SJCRH30 (cell line): Measurements from ENCODE around the gene ZNF677. TPM values are rescaled to one million over a fixed set of nuclear protein-coding genes. Genes with fewer than 3 reads are reported as not detected.
"Not testable (repeated sequence)": the region's sequence is repeated elsewhere in the genome, so short reads cannot be mapped to it uniquely, and the experiment has no call there.

ENCODE experiments used
- DNase-seq, 2 experiments: peaks; one replicate each; pipeline ENCODE4 v3.0.0-alpha.2; 2015 to 2020
- H3K27ac ChIP-seq: fragments of 250-450 bp; sonication (Bioruptor Pico); 2 replicates; pipeline ENCODE4 v1.5.1; 2020; ENCODE audit warnings: mild to moderate bottlenecking, moderate library complexity
- H3K27me3 ChIP-seq: fragments of 250-450 bp; sonication (Bioruptor Pico); 2 replicates; pipeline ENCODE4 v1.5.1; 2020; ENCODE audit warnings: mild to moderate bottlenecking, moderate library complexity
- H3K36me3 ChIP-seq: fragments of 250-450 bp; sonication (Bioruptor Pico); 2 replicates; pipeline ENCODE4 v1.5.1; 2020; ENCODE audit warnings: mild to moderate bottlenecking, moderate library complexity
- H3K4me1 ChIP-seq: fragments of 250-450 bp; sonication (Bioruptor Pico); 2 replicates; pipeline ENCODE4 v1.5.1; 2020; ENCODE audit warnings: mild to moderate bottlenecking, moderate library complexity
- H3K4me3 ChIP-seq: fragments of 250-450 bp; sonication (Bioruptor Pico); 2 replicates; pipeline ENCODE4 v1.5.1; 2020; ENCODE audit warnings: mild to moderate bottlenecking, moderate library complexity
- H3K9me3 ChIP-seq: fragments of 250-450 bp; sonication (Bioruptor Pico); replicated peaks from 2 replicates; pipeline ENCODE4 v1.5.1; 2020; ENCODE audit warnings: mild to moderate bottlenecking, moderate library complexity
- total RNA-seq: library from RNA; depleted of rRNA; stranded (reverse); fragments of >200 nt; shearing (Covaris generic); gene quantifications from 2 replicates; pipeline ENCODE4 v1.2.3, GENCODE V29; 2014; rRNA removed

ZNF677 gene
- 12.1 and 13.1 TPM in 2 replicates for total RNA-seq

DNA sequence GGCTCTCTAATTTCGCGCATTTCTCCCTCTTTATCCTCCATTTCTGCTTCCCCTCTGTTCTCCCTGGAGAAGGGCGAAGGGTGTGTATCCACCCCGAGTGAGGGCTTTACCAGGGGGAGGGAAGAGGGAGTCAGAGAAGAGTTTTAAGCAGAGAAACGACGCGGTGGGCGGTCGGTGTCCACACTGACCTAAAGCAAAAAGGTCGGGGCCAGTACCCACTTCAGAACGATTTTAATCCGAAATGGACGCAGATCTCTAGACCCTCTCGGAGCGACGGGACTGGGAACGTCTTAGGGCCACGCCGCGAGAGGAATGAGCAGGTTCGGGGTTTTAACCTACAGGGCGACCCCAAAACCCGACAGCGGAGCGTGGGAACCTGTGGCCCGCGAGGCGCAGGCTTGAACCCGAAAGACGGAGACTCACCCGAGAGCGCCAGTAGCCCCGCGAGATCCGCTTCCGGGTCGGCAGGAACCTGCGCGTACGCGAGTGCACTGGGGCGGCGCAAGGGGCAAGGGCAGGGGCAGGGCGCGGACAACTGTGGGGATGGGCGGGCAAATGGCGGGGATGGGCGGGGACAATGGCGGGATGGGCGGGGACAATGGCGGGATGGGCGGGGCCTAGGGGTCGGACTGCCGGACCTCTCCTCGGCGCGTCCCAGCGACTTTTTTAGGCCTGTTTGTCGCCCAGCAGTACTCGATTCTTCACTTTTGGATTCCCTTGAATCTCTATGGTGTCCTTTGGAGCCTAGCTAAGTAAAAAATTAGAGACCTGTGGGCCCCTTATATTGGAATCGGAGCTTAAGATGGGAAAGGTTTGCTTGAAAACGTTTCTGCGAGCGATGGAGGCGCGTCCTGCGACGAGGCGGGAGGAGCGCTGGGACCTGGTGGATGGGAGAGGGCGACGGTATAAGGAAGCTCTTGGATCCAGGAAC is at the start of gene ZNF677:
ZNF677 (minus strand) TSS at position 463 of the 931 bp plus-strand sequence. CDS start 3,323 bp downstream, outside the sequence.
- peak within 1 kb of the TSS; percentile 1; the same call in 1 of the 2 replicates for H3K27ac ChIP-seq
- no peaks in the 10 kb centered on the region for H3K27me3 ChIP-seq
- no peaks in the 10 kb centered on the region for H3K36me3 ChIP-seq
- no peaks in the 10 kb centered on the region; the same call in 1 of the 2 replicates for H3K9me3 ChIP-seq
- DNase-seq = peak; percentile 68 to 78
- H3K4me1 ChIP-seq = no peaks in the 10 kb centered on the region
- H3K4me3 ChIP-seq = peak within 1 kb of the TSS; percentile 63

DNA sequence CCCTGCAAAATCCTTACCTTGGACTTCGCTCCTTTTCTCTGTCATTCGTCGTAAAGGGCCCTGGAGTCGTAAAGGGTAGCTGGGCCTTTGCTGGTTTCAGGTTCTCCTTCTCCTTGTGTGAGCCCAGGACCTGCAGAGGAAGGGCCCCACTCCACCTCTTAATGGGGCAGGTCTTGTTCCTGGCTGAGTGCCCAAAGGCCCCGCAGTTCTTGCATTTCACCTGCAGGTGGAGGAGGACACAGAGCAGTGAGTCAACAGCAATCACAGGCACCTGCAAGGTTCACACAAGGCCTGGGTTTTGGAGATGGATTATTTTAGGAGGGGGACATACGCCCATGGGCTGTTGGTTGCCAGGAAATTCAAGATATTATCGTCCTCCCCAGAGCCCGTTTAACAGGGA is 46.7 kb upstream of the ZNF677 start:
- not testable (repeated sequence) for H3K4me1 ChIP-seq, H3K4me3 ChIP-seq, H3K9me3 ChIP-seq, H3K27ac ChIP-seq, DNase-seq, H3K27me3 ChIP-seq, H3K36me3 ChIP-seq

DNA sequence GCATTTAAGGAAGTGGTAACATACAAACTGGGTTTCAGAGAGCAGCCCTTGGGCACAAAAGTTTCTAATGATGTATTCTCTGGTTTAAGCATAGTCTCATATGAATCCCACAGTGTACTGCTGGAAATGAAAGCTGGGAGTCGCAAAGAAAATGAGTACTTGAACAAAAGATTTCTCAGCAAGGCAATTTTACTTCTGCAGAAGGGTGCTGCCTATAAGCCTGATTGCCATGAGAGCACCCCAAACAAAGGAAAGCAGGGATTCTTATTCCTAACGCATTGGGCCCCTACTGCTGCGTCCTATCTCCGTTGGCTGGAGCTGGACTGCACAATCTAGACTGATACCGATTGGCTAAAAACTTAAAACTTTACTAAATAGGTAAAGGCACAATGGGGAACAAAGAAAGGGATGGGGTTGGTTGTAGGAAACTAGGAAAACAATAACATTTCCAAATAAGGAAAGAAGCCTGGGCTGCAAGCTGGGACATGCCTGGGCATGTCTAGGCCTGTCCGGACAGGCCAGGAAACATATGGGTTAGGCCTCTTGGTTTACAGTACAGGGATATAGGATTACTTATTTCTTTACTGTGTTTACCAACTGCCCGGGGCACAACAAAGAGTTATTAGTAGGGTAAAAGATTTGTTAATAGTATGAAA is 40.2 kb upstream of the ZNF677 start:
- Histone ChIP-seq H3K4me3 (no peak overlapping the region), H3K27me3 (no peaks in the 10 kb centered on the region), H3K4me1 (no peaks in the 10 kb centered on the region), H3K27ac (no peak overlapping the region), H3K36me3 (no peaks in the 10 kb centered on the region), H3K9me3 (no peaks in the 10 kb centered on the region)
- DNase-seq = no peak

DNA sequence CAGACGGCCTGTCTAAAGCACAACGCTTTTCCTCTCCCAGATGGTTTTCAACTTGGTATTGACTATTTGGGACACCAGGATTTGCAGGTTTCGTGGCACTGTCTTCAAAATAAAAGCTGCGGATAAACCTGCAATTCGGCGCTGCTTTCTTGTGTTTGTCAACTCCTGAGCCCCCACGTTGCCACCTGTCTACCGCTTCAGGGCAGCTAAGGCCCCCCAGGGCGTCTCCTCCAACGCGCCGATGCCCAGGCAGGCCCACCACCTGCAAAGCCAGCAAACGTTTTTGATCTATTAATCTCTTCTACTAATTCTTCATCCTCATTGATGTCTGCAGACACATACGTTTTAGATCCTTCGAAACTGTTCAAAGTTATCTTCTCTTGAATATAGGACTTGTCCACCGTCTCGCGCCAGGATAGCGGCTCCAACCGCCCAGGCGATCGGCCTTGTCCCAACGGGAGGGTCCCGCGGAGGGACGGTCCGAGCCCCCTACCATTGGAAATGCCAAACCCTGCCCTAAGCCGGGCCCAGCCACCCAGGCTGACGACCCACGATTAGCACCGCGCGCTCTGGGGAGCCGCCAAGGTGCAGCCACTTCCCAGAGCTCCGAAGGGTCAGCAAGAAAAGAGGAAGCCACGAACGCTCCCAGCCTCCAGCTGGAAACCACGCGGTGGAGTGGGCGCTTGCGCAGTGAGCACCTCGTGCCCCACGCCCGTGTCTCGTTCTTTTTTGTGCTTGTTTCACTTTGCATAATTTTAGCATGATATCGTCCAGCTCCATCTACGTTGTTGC is 36.3 kb upstream of the ZNF677 start:
- DNase-seq = no peak
- no peak overlapping the region for H3K4me3 ChIP-seq
- H3K36me3 ChIP-seq = no peaks in the 10 kb centered on the region

DNA sequence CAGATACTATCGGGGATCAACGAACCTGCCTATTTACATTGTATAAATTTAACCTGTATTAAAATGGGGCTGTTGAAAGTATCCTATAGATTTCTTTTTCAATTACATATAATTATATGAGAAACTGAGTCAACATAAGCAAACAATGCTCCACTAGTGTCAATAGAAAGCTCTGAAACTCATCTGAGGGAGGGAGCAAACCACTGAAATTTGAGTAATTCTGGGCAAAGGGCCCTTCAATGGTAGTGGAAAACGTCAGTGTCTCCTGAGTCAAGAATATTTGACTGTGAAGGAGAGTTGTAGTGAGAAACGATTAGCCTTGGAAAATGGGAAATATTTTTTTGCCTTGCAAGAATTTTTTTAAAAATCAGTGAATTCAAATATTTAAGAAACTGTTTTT is 30.4 kb upstream of the ZNF677 start:
- Histone ChIP-seq H3K27ac (no peak overlapping the region), H3K4me3 (no peak overlapping the region), H3K27me3 (no peaks in the 10 kb centered on the region), H3K4me1 (no peaks in the 10 kb centered on the region), H3K9me3 (no peaks in the 10 kb centered on the region), H3K36me3 (no peaks in the 10 kb centered on the region)
- DNase-seq = no peak

More for the DNA sequence above, 36.3 kb upstream of the ZNF677 start:
- Histone ChIP-seq H3K27ac (no peak overlapping the region), H3K27me3 (no peaks in the 10 kb centered on the region), H3K9me3 (no peaks in the 10 kb centered on the region), H3K4me1 (no peaks in the 10 kb centered on the region)

DNA sequence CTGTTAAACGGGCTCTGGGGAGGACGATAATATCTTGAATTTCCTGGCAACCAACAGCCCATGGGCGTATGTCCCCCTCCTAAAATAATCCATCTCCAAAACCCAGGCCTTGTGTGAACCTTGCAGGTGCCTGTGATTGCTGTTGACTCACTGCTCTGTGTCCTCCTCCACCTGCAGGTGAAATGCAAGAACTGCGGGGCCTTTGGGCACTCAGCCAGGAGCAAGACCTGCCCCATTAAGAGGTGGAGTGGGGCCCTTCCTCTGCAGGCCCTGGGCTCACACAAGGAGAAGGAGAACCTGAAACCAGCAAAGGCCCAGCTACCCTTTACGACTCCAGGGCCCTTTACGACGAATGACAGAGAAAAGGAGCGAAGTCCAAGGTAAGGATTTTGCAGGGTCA is 27.3 kb upstream of the ZNF677 start:
- not testable (repeated sequence) for H3K36me3 ChIP-seq, H3K27ac ChIP-seq, H3K4me1 ChIP-seq, H3K4me3 ChIP-seq, DNase-seq, H3K27me3 ChIP-seq, H3K9me3 ChIP-seq

DNA sequence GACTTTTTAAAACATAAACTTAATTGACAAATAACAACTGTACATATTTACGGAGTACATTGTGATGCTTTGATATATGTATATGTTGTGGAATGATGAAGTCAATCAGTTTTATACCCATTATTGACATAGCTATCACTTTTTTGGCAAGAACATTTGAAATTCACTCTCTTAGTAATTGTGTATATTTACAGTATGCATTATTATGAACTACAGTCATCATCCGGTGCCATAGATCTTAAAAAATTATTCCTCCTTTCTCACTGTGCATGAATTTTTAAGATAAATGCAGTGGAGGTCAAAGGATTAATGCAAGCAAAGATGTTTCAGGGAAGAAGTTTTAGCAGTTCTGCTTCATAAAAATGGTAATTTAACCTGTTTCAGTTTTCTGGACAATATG is 20.8 kb upstream of the ZNF677 start:
- no peaks in the 10 kb centered on the region for H3K27me3 ChIP-seq
- no peak overlapping the region for H3K27ac ChIP-seq
- no peaks in the 10 kb centered on the region for H3K4me1 ChIP-seq
- no peaks in the 10 kb centered on the region for H3K36me3 ChIP-seq
- no peaks in the 10 kb centered on the region for H3K9me3 ChIP-seq
- DNase-seq = no peak
- no peak overlapping the region for H3K4me3 ChIP-seq

DNA sequence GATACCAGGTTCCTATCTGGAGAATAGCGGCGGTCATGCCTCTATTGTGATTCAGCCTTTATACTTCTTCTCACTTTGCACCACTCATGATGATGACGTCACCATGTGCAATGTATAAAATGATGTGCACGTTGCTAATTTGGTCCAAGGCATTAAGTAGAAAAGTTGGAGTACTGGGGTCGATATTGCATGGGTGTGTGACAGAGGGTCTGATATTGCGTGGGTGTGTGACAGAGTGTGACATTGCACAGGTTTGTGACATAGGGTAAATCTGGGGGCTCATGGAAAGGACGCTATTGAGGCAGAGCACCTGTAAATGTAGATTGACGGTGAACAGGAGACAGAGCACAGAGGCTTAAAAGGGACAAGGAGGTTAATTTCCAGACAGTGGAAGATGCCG is 17.4 kb upstream of the ZNF677 start:
- no peaks in the 10 kb centered on the region for H3K36me3 ChIP-seq
- DNase-seq = no peak
- H3K27me3 ChIP-seq = no peaks in the 10 kb centered on the region
- H3K9me3 ChIP-seq = no peaks in the 10 kb centered on the region
- H3K4me1 ChIP-seq = no peaks in the 10 kb centered on the region
- H3K27ac ChIP-seq = no peak overlapping the region
- no peak overlapping the region for H3K4me3 ChIP-seq

DNA sequence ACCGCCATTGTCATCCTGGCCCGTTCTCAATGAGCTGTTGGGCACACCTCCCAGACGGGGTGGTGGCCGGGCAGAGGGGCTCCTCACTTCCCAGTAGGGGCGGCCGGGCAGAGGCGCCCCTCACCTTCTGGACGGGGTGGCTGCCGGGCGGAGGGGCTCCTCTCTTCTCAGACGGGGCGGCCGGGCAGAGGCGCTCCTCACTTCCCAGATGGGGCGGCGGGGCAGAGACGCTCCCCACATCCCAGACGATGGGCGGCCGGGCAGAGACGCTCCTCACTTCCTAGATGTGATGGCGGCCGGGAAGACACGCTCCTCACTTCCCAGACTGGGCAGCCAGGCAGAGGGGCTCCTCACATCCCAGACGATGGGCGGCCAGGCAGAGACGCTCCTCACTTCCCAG is 15.2 kb upstream of the ZNF677 start:
- H3K9me3 ChIP-seq, H3K27ac ChIP-seq, H3K4me1 ChIP-seq, DNase-seq, H3K36me3 ChIP-seq, H3K27me3 ChIP-seq, H3K4me3 ChIP-seq: not testable (repeated sequence)

DNA sequence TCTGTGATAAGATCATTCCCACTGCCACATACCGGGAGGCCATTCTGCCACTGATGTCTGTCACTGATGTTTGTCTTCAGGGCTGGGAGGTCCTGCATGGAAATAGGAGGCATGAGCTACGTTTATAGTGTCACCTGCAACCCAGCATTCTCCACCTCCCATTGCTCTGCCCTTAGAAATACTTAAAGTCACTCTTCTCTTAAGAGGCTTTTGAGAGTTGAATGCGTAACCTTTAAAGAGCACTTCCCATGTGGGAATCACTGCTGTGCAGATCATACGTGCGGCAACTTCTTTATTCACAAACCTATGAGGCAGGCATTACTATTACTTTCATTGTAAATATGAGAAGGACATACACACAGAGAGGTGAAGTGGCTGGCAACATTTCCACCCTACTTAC is 12.9 kb upstream of the ZNF677 start, which contains the start of gene VN1R4:
VN1R4 (minus strand) TSS at position 101 of the 400 bp plus-strand sequence; CDS start at position 43, 58 bp downstream.
- not testable (repeated sequence) for DNase-seq, H3K36me3 ChIP-seq, H3K27me3 ChIP-seq, H3K27ac ChIP-seq, H3K4me3 ChIP-seq, H3K4me1 ChIP-seq, H3K9me3 ChIP-seq

DNA sequence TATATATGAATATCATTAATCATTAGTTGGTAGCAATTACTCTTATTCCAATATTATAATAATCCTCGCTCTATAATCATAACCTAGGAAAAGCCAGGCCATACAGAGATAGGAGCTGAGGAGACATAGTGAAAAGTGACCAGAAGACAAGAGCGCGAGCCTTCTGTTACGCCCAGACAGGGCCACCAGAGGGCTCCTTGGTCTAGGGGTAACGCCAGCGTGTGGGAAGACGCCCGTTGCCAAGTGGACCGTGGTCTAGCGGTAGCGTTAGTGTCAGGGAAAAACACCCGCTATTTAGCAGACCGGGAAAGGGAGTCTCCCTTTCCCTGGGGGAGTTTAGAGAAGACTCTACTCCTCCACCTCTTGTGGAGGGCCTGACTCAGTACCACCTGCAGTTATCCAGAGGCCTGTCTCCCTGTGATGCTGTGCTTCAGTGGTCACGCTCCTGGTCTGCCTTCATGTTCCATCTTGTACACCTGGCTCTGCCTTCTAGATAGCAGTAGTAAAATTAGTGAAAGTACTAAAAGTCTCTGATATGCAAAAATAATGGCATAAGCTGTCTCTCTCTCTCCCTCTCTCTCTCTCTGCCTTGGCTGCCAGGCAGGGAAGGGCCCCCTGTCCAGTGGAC is 3.2 kb upstream of the ZNF677 start, which contains the start of gene VN1R2:
VN1R2 (plus strand) TSS at position 578 of the 628 bp plus-strand sequence. CDS start 84 bp downstream, outside the sequence.
- H3K4me3 ChIP-seq, H3K27me3 ChIP-seq, H3K27ac ChIP-seq, H3K36me3 ChIP-seq, H3K4me1 ChIP-seq, H3K9me3 ChIP-seq: not testable (repeated sequence)
- DNase-seq = peak; percentile 5 to 9

DNA sequence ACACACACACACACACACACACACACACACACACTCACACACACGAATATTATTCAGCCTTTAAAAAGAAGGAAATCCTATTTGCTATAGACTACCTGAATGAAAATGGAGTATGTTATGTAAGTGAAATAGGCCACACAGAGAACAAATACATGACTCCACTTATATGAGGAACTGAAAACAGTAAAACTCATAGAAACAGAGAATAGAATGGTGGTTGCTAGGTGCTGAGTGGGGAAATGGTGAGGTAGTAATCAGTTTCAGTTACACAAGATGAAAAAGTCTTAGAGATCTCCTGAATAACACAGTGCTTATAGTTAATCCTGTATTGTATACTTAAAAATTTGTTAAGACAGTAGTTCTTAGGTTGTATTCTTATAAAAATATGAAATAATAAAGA is 8.2 kb downstream of the ZNF677 start:
- no peaks in the 10 kb centered on the region; the same call in 1 of the 2 replicates for H3K9me3 ChIP-seq

DNA sequence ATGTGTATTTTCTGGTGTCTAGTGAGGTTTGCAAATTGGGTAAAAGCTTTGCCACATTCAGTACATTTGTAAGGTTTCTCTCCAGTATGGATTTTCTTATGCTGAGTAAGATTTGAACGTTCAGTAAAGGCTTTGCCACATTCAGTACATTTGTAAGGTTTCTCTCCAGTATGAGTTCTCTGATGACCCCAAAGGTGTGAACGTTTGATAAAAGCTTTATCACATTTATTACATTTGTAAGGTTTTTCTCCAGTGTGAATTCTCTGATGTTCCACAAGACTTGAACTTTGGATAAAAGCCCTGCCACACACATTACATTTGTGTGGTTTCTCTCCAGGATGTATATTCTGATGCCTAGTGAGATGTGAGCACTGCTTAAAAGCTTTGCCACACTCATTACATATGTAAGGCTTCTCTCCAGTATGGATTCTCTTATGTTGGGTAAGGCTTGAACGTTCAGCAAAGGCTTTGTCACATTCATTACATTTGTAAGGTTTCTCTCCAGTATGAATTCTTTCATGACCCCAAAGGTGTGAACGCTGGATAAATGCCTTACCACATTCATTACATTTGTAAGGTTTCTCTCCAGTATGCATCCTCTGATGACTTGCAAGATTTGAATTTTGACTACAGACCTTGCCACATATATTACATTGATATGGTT is 17.4 kb downstream of the ZNF677 start:
- Histone ChIP-seq H3K9me3 (peaks cover 14% of the 10 kb centered on the region; the same call in 1 of the 2 replicates), H3K27me3 (no peaks in the 10 kb centered on the region), H3K36me3 (no peaks in the 10 kb centered on the region), H3K4me3 (no peak overlapping the region), H3K4me1 (no peaks in the 10 kb centered on the region), H3K27ac (no peak overlapping the region)
- DNase-seq = no peak

More for the DNA sequence above, 8.2 kb downstream of the ZNF677 start:
- H3K27me3 ChIP-seq = no peaks in the 10 kb centered on the region
- DNase-seq = no peak
- peaks cover 2% of the 10 kb centered on the region; the same call in 1 of the 2 replicates for H3K36me3 ChIP-seq
- no peaks in the 10 kb centered on the region for H3K4me1 ChIP-seq
- H3K4me3 ChIP-seq = no peak overlapping the region
- no peak overlapping the region for H3K27ac ChIP-seq

DNA sequence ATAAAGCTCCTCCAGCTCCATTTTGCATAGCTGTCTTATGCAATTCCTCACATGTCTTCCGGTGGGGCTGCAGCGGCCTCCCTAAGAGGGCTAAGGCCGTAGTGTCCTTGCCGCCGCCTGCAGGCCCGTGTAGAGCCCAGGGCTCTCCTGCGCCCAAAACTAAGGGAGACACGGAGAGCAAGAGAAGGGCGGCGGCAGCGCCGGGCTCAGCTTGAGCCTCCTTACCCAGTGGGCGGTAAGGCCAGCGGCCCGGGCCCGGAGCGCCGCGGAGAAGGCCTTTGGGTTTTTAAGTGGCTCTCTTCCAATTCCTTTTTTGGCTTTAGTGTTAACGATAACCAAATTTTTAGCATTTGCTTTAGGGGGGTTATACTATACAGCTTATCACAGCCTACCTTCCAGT is 30.1 kb downstream of the ZNF677 start:
- Histone ChIP-seq H3K27me3 (no peaks in the 10 kb centered on the region), H3K36me3 (no peaks in the 10 kb centered on the region), H3K27ac (no peak overlapping the region), H3K4me1 (no peaks in the 10 kb centered on the region), H3K9me3 (peaks cover 2% of the 10 kb centered on the region; the same call in 1 of the 2 replicates), H3K4me3 (no peak overlapping the region)
- no peak for DNase-seq
